ENCODE measurements around the gene PLEKHG5.

DNA sequence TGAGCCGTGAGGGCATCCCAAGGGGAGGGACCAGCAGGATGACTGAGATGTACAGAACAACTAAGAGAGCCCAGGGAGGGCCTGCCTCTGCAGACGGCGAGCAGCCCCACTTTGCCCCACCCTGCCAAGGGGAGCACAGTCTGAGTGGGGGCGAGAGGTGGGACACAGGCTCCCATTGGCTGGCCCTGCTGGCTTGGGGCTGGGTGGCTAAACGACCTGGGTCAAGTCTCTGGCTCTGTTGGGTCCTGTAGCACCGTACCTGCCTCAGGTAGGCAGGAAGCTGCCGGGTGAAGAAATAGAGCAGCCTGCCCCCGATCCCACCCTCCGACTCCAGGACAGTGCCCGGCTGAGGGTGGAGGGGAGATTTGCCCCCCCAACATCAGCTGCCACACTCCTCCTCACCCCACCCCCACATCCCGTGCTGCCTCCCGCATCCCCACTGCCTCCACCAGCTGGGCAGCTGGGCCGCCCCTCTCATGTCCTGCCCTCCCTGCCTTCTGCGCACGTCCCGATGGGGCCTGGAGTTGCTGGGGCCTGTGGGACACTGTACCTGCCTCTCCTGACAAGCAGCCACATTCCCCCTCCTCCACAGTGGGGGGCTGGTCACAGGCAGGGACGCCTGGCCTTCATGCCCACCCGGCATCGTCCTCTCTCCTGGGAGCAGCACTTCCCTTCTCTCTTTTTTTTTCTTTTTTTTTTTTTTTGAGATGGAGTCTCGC, 12.6 kb upstream of the PLEKHG5 start:
- TF ChIP-seq, protein P1, sequence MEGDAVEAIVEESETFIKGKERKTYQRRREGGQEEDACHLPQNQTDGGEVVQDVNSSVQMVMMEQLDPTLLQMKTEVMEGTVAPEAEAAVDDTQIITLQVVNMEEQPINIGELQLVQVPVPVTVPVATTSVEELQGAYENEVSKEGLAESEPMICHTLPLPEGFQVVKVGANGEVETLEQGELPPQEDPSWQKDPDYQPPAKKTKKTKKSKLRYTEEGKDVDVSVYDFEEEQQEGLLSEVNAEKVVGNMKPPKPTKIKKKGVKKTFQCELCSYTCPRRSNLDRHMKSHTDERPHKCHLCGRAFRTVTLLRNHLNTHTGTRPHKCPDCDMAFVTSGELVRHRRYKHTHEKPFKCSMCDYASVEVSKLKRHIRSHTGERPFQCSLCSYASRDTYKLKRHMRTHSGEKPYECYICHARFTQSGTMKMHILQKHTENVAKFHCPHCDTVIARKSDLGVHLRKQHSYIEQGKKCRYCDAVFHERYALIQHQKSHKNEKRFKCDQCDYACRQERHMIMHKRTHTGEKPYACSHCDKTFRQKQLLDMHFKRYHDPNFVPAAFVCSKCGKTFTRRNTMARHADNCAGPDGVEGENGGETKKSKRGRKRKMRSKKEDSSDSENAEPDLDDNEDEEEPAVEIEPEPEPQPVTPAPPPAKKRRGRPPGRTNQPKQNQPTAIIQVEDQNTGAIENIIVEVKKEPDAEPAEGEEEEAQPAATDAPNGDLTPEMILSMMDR (IDR thresholded peaks at IDR 0.05; ENCODE audit: low read depth, low read length, missing input control): no peak
- TF ChIP-seq RAD21 (IDR thresholded peaks at IDR 0.05): no peak
- no peak for TF ChIP-seq TAF1 (conservative IDR thresholded peaks at IDR 0.05)
- no peak for TF ChIP-seq EGR1 (IDR thresholded peaks at IDR 0.05; ENCODE audit: low read depth in 2 of 2)
- no peak for TF ChIP-seq SP1 (IDR thresholded peaks at IDR 0.05)
- TF ChIP-seq, protein P2, sequence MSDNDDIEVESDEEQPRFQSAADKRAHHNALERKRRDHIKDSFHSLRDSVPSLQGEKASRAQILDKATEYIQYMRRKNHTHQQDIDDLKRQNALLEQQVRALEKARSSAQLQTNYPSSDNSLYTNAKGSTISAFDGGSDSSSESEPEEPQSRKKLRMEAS (IDR thresholded peaks at IDR 0.05): no peak
- no peak for TF ChIP-seq YY1 (IDR thresholded peaks at IDR 0.05)
- TF ChIP-seq, protein P3, sequence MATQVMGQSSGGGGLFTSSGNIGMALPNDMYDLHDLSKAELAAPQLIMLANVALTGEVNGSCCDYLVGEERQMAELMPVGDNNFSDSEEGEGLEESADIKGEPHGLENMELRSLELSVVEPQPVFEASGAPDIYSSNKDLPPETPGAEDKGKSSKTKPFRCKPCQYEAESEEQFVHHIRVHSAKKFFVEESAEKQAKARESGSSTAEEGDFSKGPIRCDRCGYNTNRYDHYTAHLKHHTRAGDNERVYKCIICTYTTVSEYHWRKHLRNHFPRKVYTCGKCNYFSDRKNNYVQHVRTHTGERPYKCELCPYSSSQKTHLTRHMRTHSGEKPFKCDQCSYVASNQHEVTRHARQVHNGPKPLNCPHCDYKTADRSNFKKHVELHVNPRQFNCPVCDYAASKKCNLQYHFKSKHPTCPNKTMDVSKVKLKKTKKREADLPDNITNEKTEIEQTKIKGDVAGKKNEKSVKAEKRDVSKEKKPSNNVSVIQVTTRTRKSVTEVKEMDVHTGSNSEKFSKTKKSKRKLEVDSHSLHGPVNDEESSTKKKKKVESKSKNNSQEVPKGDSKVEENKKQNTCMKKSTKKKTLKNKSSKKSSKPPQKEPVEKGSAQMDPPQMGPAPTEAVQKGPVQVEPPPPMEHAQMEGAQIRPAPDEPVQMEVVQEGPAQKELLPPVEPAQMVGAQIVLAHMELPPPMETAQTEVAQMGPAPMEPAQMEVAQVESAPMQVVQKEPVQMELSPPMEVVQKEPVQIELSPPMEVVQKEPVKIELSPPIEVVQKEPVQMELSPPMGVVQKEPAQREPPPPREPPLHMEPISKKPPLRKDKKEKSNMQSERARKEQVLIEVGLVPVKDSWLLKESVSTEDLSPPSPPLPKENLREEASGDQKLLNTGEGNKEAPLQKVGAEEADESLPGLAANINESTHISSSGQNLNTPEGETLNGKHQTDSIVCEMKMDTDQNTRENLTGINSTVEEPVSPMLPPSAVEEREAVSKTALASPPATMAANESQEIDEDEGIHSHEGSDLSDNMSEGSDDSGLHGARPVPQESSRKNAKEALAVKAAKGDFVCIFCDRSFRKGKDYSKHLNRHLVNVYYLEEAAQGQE (IDR thresholded peaks at IDR 0.05): no peak
- TF ChIP-seq GABPA (IDR thresholded peaks at IDR 0.05 in 1 of 2, conservative IDR thresholded peaks at IDR 0.05 in 1 of 2): no peak
- TF ChIP-seq JUND (IDR thresholded peaks at IDR 0.05): no peak
- no peak for TF ChIP-seq RXRA (IDR thresholded peaks at IDR 0.05)
